ENCODE data around the gene SDCCAG8. TPM values are rescaled to one million over a fixed set of nuclear protein-coding genes. Genes with fewer than 3 reads are reported as not detected.

The SDCCAG8 gene
- total RNA-seq, 4 donors from 2014 or later: 37.1 to 60.2 (median 48.6) TPM

- DNase-seq (ENCODE audit: low spot score) (no peak), ATAC-seq (ENCODE audit: low FRiP score) (no peak)
- TF ChIP-seq CTCF (IDR thresholded peaks at IDR 0.05): no peak
Observed at GRCh38 chr1:243447844-243448243, 192.0 kb downstream of the SDCCAG8 start.

GRCh38 chr1:243449373-243449772 lies 193.5 kb downstream of the SDCCAG8 start:
- no peak for ATAC-seq (ENCODE audit: low FRiP score)
- no peak for DNase-seq (ENCODE audit: low spot score)
- no peak for TF ChIP-seq CTCF (IDR thresholded peaks at IDR 0.05)

GRCh38 chr1:243452092-243452491 lies 196.3 kb downstream of the SDCCAG8 start:
- no peak for TF ChIP-seq CTCF (IDR thresholded peaks at IDR 0.05)
- no peak for DNase-seq (ENCODE audit: low spot score)
- ATAC-seq (ENCODE audit: low FRiP score): no peak

- no peak for DNase-seq (ENCODE audit: low spot score)
- no peak for ATAC-seq (ENCODE audit: low FRiP score)
- TF ChIP-seq CTCF (IDR thresholded peaks at IDR 0.05): no peak
Observed at GRCh38 chr1:243454328-243454997, 198.6 kb downstream of the SDCCAG8 start.

GRCh38 chr1:243455760-243456651 lies 200.2 kb downstream of the SDCCAG8 start:
- ATAC-seq (ENCODE audit: low FRiP score) (no peak), DNase-seq (ENCODE audit: low spot score) (no peak)
- no peak for TF ChIP-seq CTCF (IDR thresholded peaks at IDR 0.05)

- TF ChIP-seq CTCF (IDR thresholded peaks at IDR 0.05): no peak
- ATAC-seq (ENCODE audit: low FRiP score): no peak
- no peak for DNase-seq (ENCODE audit: low spot score)
Observed at GRCh38 chr1:243457363-243457982, 201.6 kb downstream of the SDCCAG8 start.
